ENCODE results near the gene FHIT. TPM values are rescaled to one million over a fixed set of nuclear protein-coding genes. Genes with fewer than 3 reads are reported as not detected.

The FHIT gene
- total and polyA plus RNA-seq, 2 donors from 2014 or later = 20.2 to 61.2 TPM

DNA sequence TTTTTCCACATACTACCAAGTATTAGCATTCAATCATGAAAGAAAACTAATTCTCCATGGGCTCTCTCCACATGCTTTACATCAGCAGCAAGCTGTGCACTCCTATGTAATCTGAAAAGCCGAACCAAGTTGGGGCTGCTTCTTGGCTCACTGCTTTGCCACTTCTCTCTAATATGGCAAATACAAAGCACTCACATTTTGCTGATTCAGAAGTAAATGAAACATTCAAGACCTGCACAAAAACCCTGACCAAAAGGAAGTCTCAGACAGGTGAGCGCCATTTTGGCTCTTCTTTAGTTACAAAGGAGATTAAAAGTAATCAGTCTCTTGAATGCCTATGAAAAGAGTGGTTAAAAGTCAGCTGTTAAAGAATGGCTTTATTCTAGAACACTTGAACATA lies 915.2 kb downstream of the FHIT start:
- Histone ChIP-seq H3K9me3 (ENCODE audit: control insufficient read depth in 2 of 3, insufficient read depth in 1 of 3, low read length in 3 of 3) (no peaks in the 10 kb centered on the region), H3K9ac (ENCODE audit: low read length in 3 of 3) (no peak overlapping the region), H3K27ac (ENCODE audit: low read depth in 2 of 2, low read length in 2 of 2) (no peak overlapping the region), H3K36me3 (ENCODE audit: control insufficient read depth in 2 of 3, insufficient read depth in 3 of 3, low read length in 3 of 3) (no peaks in the 10 kb centered on the region), H3K4me1 (ENCODE audit: control insufficient read depth in 2 of 3, insufficient read depth in 2 of 3, low read depth in 1 of 3, low read length in 3 of 3) (no peaks in the 10 kb centered on the region), H3K27me3 (ENCODE audit: control insufficient read depth, insufficient read depth, low read length) (no peaks in the 10 kb centered on the region), H3K4me3 (ENCODE audit: low read length in 3 of 3) (no peak overlapping the region)
- TF ChIP-seq, protein P1, sequence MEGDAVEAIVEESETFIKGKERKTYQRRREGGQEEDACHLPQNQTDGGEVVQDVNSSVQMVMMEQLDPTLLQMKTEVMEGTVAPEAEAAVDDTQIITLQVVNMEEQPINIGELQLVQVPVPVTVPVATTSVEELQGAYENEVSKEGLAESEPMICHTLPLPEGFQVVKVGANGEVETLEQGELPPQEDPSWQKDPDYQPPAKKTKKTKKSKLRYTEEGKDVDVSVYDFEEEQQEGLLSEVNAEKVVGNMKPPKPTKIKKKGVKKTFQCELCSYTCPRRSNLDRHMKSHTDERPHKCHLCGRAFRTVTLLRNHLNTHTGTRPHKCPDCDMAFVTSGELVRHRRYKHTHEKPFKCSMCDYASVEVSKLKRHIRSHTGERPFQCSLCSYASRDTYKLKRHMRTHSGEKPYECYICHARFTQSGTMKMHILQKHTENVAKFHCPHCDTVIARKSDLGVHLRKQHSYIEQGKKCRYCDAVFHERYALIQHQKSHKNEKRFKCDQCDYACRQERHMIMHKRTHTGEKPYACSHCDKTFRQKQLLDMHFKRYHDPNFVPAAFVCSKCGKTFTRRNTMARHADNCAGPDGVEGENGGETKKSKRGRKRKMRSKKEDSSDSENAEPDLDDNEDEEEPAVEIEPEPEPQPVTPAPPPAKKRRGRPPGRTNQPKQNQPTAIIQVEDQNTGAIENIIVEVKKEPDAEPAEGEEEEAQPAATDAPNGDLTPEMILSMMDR (IDR thresholded peaks at IDR 0.05; ENCODE audit: borderline replicate concordance, extremely low read depth, insufficient read depth) = no peak
- intact Hi-C loops (cut with DNase I) = no loop called here
- FAIRE-seq = no peak
- DNase-seq = no peak

DNA sequence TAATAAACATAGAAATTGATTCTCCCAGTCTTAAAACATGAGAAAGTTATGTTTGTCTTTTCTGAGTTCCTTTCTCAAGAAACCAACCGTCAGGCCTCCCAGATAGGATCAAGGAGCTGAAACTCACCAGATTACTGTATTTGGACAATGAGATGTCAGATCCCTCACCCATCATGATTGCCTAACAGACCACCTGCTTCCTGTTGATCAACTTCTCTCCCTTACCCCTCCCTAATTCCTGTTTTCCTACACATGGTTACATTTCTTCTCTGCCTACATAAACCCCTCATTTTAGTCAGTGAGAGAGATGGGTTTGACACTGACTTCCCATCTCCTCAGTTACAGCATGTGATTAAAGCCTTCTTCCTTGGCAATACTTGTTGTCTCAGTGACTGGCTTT lies 917.5 kb downstream of the FHIT start:
- FAIRE-seq (no peak), DNase-seq (no peak)
- Histone ChIP-seq H3K9me3 (ENCODE audit: control insufficient read depth in 2 of 3, insufficient read depth in 1 of 3, low read length in 3 of 3) (no peaks in the 10 kb centered on the region), H3K4me3 (ENCODE audit: low read length in 3 of 3) (no peak overlapping the region), H3K36me3 (ENCODE audit: control insufficient read depth in 2 of 3, insufficient read depth in 3 of 3, low read length in 3 of 3) (no peaks in the 10 kb centered on the region), H3K27me3 (ENCODE audit: control insufficient read depth, insufficient read depth, low read length) (no peaks in the 10 kb centered on the region), H3K27ac (ENCODE audit: low read depth in 2 of 2, low read length in 2 of 2) (no peak overlapping the region), H3K4me1 (ENCODE audit: control insufficient read depth in 2 of 3, insufficient read depth in 2 of 3, low read depth in 1 of 3, low read length in 3 of 3) (no peaks in the 10 kb centered on the region), H3K9ac (ENCODE audit: low read length in 3 of 3) (no peak overlapping the region)
- intact Hi-C loops (cut with DNase I) = no loop called here
- TF ChIP-seq, protein P1 (IDR thresholded peaks at IDR 0.05; ENCODE audit: borderline replicate concordance, extremely low read depth, insufficient read depth) = no peak

DNA sequence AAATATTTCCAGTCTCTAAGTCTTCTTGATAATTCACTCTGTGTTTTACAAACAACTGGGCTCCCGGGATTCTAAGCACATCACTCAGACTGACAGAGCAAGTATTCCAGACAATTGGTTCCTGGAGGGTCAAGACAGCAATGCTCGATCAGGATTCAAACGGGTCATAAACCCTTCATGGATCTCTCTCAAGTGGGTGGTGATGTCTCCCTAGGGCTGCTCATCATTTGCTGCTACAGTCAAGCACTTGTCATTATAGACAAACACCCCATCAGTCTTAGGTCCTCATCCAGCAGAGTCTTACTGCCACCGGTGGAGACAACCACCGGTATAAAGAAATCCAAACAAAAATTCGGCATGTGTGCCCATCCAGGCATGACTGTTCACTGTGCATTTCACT lies 921.1 kb downstream of the FHIT start:
- DNase-seq (peak in 4 of 5 donors; percentile 34 to 52 (median 44)), FAIRE-seq (no peak)
- Histone ChIP-seq H3K27me3 (ENCODE audit: control insufficient read depth, insufficient read depth, low read length) (no peaks in the 10 kb centered on the region), H3K9me3 (ENCODE audit: control insufficient read depth in 2 of 3, insufficient read depth in 1 of 3, low read length in 3 of 3) (no peaks in the 10 kb centered on the region), H3K4me1 (ENCODE audit: control insufficient read depth in 2 of 3, insufficient read depth in 2 of 3, low read depth in 1 of 3, low read length in 3 of 3) (no peaks in the 10 kb centered on the region), H3K4me3 (ENCODE audit: low read length in 3 of 3) (no peak overlapping the region), H3K36me3 (ENCODE audit: control insufficient read depth in 2 of 3, insufficient read depth in 3 of 3, low read length in 3 of 3) (no peaks in the 10 kb centered on the region), H3K27ac (ENCODE audit: low read depth in 2 of 2, low read length in 2 of 2) (no peak overlapping the region), H3K9ac (ENCODE audit: low read length in 3 of 3) (no peak overlapping the region)
- intact Hi-C loops (cut with DNase I) = no loop called here
- TF ChIP-seq, protein P1 (IDR thresholded peaks at IDR 0.05; ENCODE audit: borderline replicate concordance, extremely low read depth, insufficient read depth) = no peak

DNA sequence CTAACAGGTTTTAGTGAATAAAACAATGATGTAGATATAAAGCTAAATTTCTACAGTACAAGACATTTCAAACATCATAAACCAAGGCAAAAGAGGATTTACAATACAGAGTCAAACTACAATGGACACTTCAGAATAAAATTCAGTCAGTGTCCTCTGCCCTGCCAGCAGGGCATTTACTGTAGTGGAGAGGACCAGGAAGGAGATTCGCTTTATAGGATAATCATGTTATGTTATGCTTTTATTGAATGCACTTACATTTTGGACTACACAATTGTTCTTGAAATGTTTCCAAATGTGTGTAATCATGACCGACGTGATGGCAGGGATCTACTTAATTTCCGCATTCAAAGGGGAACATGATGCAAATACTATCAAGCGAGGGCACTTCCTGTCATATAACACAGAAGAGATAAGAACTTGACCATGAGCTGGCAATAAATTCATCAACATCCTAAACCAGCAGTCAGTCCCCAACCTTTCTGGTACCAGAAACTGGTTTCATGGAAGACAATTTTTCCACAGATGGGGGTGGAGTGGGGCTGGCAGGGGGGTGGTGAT lies 925.6 kb downstream of the FHIT start:
- no peak overlapping the region for H3K4me3 ChIP-seq (ENCODE audit: low read length in 3 of 3)
- peaks cover 0 to 5% (median 0%) of the 10 kb centered on the region in 3 donors for H3K4me1 ChIP-seq (ENCODE audit: control insufficient read depth in 2 of 3, insufficient read depth in 2 of 3, low read depth in 1 of 3, low read length in 3 of 3)
- FAIRE-seq (no peak), DNase-seq (no peak)
- H3K27ac ChIP-seq (ENCODE audit: low read depth in 2 of 2, low read length in 2 of 2) = no peak overlapping the region
- H3K9me3 ChIP-seq (ENCODE audit: control insufficient read depth in 2 of 3, insufficient read depth in 1 of 3, low read length in 3 of 3) = no peaks in the 10 kb centered on the region
- TF ChIP-seq, protein P1 (IDR thresholded peaks at IDR 0.05; ENCODE audit: borderline replicate concordance, extremely low read depth, insufficient read depth) = no peak
- no peaks in the 10 kb centered on the region for H3K36me3 ChIP-seq (ENCODE audit: control insufficient read depth in 2 of 3, insufficient read depth in 3 of 3, low read length in 3 of 3)
- no peak overlapping the region for H3K9ac ChIP-seq (ENCODE audit: low read length in 3 of 3)
- H3K27me3 ChIP-seq (ENCODE audit: control insufficient read depth, insufficient read depth, low read length) = no peaks in the 10 kb centered on the region
- intact Hi-C loops (cut with DNase I) = no loop called here

All from kidney (tissue), 14 donors.